Mucosa of stomach (tissue), 1 donor: ENCODE measurements around the gene ILK.

Experiments used
- H3K27me3 ChIP-seq: one replicate; pipeline ENCODE4 v1.7.0; 2013; ENCODE audit warnings: mild to moderate bottlenecking, low read length; ENCODE audit not compliant: control insufficient read depth, insufficient read depth
- H3K36me3 ChIP-seq: one replicate; pipeline ENCODE4 v1.7.0; 2013; ENCODE audit warnings: low read length; ENCODE audit not compliant: control insufficient read depth, insufficient read depth
- H3K4me1 ChIP-seq: one replicate; pipeline ENCODE4 v1.7.0; 2013; ENCODE audit warnings: mild to moderate bottlenecking, low read length; ENCODE audit not compliant: control insufficient read depth, insufficient read depth
- H3K4me3 ChIP-seq: one replicate; pipeline ENCODE4 v1.7.0; 2013; ENCODE audit warnings: low read length
- H3K9ac ChIP-seq: one replicate; pipeline ENCODE4 v1.7.0; 2013; ENCODE audit warnings: mild to moderate bottlenecking, low read length, moderate library complexity
- H3K9me3 ChIP-seq: one replicate; pipeline ENCODE4 v1.7.0; 2013; ENCODE audit warnings: mild to moderate bottlenecking, low read length, moderate library complexity; ENCODE audit not compliant: control insufficient read depth
- donor health status: Pancreatic carcinoma.

The ILK gene

GRCh38 chr11:6578134-6578533, 25.4 kb upstream of the ILK start:
- no peak overlapping the region for H3K4me3 ChIP-seq
- no peaks in the 10 kb centered on the region for H3K36me3 ChIP-seq
- H3K9me3 ChIP-seq: no peaks in the 10 kb centered on the region
- H3K27me3 ChIP-seq: no peaks in the 10 kb centered on the region
- no peaks in the 10 kb centered on the region for H3K4me1 ChIP-seq
- no peak overlapping the region for H3K9ac ChIP-seq

GRCh38 chr11:6579681-6580080, 23.9 kb upstream of the ILK start:
- no peak overlapping the region for H3K9ac ChIP-seq
- H3K9me3 ChIP-seq: no peaks in the 10 kb centered on the region
- H3K4me3 ChIP-seq: no peak overlapping the region
- H3K27me3 ChIP-seq: no peaks in the 10 kb centered on the region
- H3K36me3 ChIP-seq: no peaks in the 10 kb centered on the region
- no peaks in the 10 kb centered on the region for H3K4me1 ChIP-seq

DNA sequence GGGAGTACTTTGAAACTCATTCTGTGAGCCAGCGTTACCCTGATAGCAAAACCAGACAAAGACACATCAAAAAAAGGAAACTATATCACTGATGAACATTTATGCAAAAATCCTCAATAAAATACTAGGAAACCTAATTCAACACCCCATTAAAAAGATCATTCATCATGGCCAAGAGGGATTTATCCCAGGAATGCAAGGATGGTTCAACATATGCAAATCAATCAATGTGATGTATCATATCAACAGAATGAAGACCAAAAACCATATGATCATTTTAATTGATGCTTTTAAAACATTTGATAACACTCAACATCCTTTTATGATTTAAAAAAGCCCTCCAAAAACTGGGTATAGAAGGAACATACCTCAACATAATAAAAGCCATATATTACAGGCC, 20.0 kb upstream of the ILK start:
- H3K36me3 ChIP-seq: no peaks in the 10 kb centered on the region
- no peaks in the 10 kb centered on the region for H3K27me3 ChIP-seq
- no peak overlapping the region for H3K4me3 ChIP-seq
- no peaks in the 10 kb centered on the region for H3K9me3 ChIP-seq
- H3K9ac ChIP-seq: no peak overlapping the region
- H3K4me1 ChIP-seq: no peaks in the 10 kb centered on the region

- Histone ChIP-seq H3K36me3 (no peaks in the 10 kb centered on the region), H3K9ac (no peak overlapping the region), H3K9me3 (no peaks in the 10 kb centered on the region), H3K4me1 (no peaks in the 10 kb centered on the region), H3K4me3 (no peak overlapping the region), H3K27me3 (no peaks in the 10 kb centered on the region)
Measured at GRCh38 chr11:6584528-6584927, 19.0 kb upstream of the ILK start.

GRCh38 chr11:6586434-6587359, 16.9 kb upstream of the ILK start:
- H3K4me1 ChIP-seq: no peaks in the 10 kb centered on the region
- H3K27me3 ChIP-seq: no peaks in the 10 kb centered on the region
- H3K9me3 ChIP-seq: no peaks in the 10 kb centered on the region
- H3K36me3 ChIP-seq: no peaks in the 10 kb centered on the region
- H3K4me3 ChIP-seq: no peak overlapping the region
- no peak overlapping the region for H3K9ac ChIP-seq

DNA sequence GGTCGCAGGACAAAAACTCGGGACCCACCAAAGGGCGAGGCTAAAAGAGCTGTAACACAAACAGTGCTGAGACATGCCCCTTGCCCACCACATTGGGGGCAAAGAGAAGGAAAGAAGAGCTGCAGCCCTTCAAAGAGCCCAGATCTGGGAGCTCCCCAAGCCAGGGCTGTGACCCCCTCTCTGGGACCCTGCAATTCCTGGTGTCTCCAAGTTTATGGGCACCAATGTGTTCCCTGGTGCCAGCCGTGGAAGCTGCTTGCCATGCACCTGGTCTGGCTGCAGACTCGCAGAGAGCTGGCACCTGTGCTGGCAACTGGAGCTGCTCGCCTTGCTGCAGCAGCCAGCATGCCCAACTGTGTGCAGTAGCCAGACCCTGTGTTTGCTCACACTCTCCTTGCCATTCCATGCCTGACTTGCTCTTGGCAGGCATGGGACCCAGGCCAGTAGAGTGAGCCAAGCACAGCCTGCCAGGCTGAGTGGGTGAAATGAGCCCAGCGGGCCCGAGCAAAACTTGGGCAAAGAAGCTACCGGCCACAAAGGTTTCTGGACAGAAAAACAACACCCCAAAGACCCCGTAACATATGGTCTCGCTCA, 16.1 kb upstream of the ILK start:
- Histone ChIP-seq H3K9me3 (no peaks in the 10 kb centered on the region), H3K4me1 (no peaks in the 10 kb centered on the region), H3K9ac (no peak overlapping the region), H3K4me3 (no peak overlapping the region), H3K27me3 (no peaks in the 10 kb centered on the region), H3K36me3 (no peaks in the 10 kb centered on the region)

- Histone ChIP-seq H3K9me3 (no peaks in the 10 kb centered on the region), H3K36me3 (peaks cover 1% of the 10 kb centered on the region), H3K9ac (no peak overlapping the region), H3K4me3 (no peak overlapping the region), H3K4me1 (no peaks in the 10 kb centered on the region), H3K27me3 (no peaks in the 10 kb centered on the region)
Measured at GRCh38 chr11:6588018-6588417, 15.6 kb upstream of the ILK start.

GRCh38 chr11:6594142-6594768, 9.3 kb upstream of the ILK start:
- Histone ChIP-seq H3K9me3 (no peaks in the 10 kb centered on the region), H3K36me3 (peaks cover 6% of the 10 kb centered on the region), H3K4me1 (peaks cover 5% of the 10 kb centered on the region), H3K27me3 (no peaks in the 10 kb centered on the region), H3K4me3 (no peak overlapping the region), H3K9ac (no peak overlapping the region)

GRCh38 chr11:6596239-6596877, 7.2 kb upstream of the ILK start:
- H3K36me3 ChIP-seq: peaks cover 19% of the 10 kb centered on the region

GRCh38 chr11:6598555-6598954, 5.0 kb upstream of the ILK start:
- Histone ChIP-seq H3K9ac (no peak overlapping the region), H3K9me3 (no peaks in the 10 kb centered on the region), H3K4me3 (no peak overlapping the region), H3K4me1 (peaks cover 20% of the 10 kb centered on the region), H3K36me3 (peaks cover 13% of the 10 kb centered on the region), H3K27me3 (no peaks in the 10 kb centered on the region)

More at GRCh38 chr11:6596239-6596877, 7.2 kb upstream of the ILK start:
- Histone ChIP-seq H3K4me1 (peaks cover 5% of the 10 kb centered on the region), H3K9ac (no peak overlapping the region), H3K4me3 (no peak overlapping the region), H3K9me3 (no peaks in the 10 kb centered on the region), H3K27me3 (no peaks in the 10 kb centered on the region)

GRCh38 chr11:6599449-6599848, 4.1 kb upstream of the ILK start:
- H3K9me3 ChIP-seq: no peaks in the 10 kb centered on the region
- H3K4me3 ChIP-seq: no peak overlapping the region
- H3K27me3 ChIP-seq: no peaks in the 10 kb centered on the region
- H3K4me1 ChIP-seq: peaks cover 20% of the 10 kb centered on the region
- peaks cover 13% of the 10 kb centered on the region for H3K36me3 ChIP-seq
- H3K9ac ChIP-seq: no peak overlapping the region
